ENCODE measurements around the gene PRADC1. TPM values are rescaled to one million over a fixed set of nuclear protein-coding genes. Genes with fewer than 3 reads are reported as not detected.

PRADC1 gene
- total RNA-seq (16.1 TPM), polyA plus RNA-seq (ENCODE audit: insufficient read depth, low read depth, low replicate concordance) (57.7 TPM)
- long read RNA-seq, donor 1, transcript PRADC1-201 (5 exons, 1,083 nt): major isoform, 12 of 12 reads
- long read RNA-seq, donor 1, partial matches to known transcripts: 0 of 12 reads
- long read RNA-seq, donor 1, other reads (novel, unspliced or antisense): 0 of 12 reads
- long read RNA-seq, donor 2, transcript PRADC1-201 (5 exons, 1,083 nt): major isoform, 7 of 9 reads
- long read RNA-seq, donor 2, partial matches to known transcripts: 0 of 9 reads
- long read RNA-seq, donor 2, other reads (novel, unspliced or antisense): 0 of 9 reads
- long read RNA-seq, donor 3, transcript PRADC1-201 (5 exons, 1,083 nt): major isoform, 6 of 11 reads
- long read RNA-seq, donor 3, partial matches to known transcripts: 5 of 11 reads
- long read RNA-seq, donor 3, other reads (novel, unspliced or antisense): 0 of 11 reads
- long read RNA-seq, donor 4, transcript PRADC1-201 (5 exons, 1,083 nt): major isoform, 14 of 21 reads
- long read RNA-seq, donor 4, partial matches to known transcripts: 7 of 21 reads
- long read RNA-seq, donor 4, other reads (novel, unspliced or antisense): 0 of 21 reads
- long read RNA-seq, donor 5, partial matches to known transcripts: 0 of 1 reads
- long read RNA-seq, donor 5, other reads (novel, unspliced or antisense): 0 of 1 reads
- long read RNA-seq, donor 6, transcript PRADC1-201 (5 exons, 1,083 nt): major isoform, 14 of 23 reads
- long read RNA-seq, donor 6, partial matches to known transcripts: 6 of 23 reads
- long read RNA-seq, donor 6, other reads (novel, unspliced or antisense): 0 of 23 reads
- long read RNA-seq, donor 7, transcript PRADC1-201 (5 exons, 1,083 nt): major isoform, 16 of 21 reads
- long read RNA-seq, donor 7, partial matches to known transcripts: 4 of 21 reads
- long read RNA-seq, donor 7, other reads (novel, unspliced or antisense): 1 of 21 reads
- long read RNA-seq, donor 8, transcript PRADC1-201 (5 exons, 1,083 nt): major isoform, 11 of 11 reads
- long read RNA-seq, donor 8, partial matches to known transcripts: 0 of 11 reads
- long read RNA-seq, donor 8, other reads (novel, unspliced or antisense): 0 of 11 reads
- long read RNA-seq, donor 9, transcript PRADC1-201 (5 exons, 1,083 nt): major isoform, 5 of 15 reads
- long read RNA-seq, donor 9, partial matches to known transcripts: 10 of 15 reads
- long read RNA-seq, donor 9, other reads (novel, unspliced or antisense): 0 of 15 reads
- long read RNA-seq, donor 10, transcript PRADC1-201 (5 exons, 1,083 nt): major isoform, 7 of 14 reads
- long read RNA-seq, donor 10, partial matches to known transcripts: 7 of 14 reads
- long read RNA-seq, donor 10, other reads (novel, unspliced or antisense): 0 of 14 reads

GRCh38 chr2:73233154-73233931 lies at the start of gene PRADC1:
PRADC1 (minus strand) TSS chr2:73233239; CDS start chr2:73233160, 79 bp downstream.
- no peak for TF ChIP-seq CTCF (IDR thresholded peaks at IDR 0.05; ENCODE audit: borderline replicate concordance, extremely low read depth, insufficient read depth)
- Histone ChIP-seq H3K27ac (ENCODE audit: low read depth in 2 of 2, low read length in 2 of 2) (peak within 1 kb of the TSS; percentile 89 to 90), H3K4me1 (ENCODE audit: control insufficient read depth in 2 of 3, insufficient read depth in 2 of 3, low read depth in 1 of 3, low read length in 3 of 3) (peaks cover 6 to 20% (median 11%) of the 10 kb centered on the region in 3 donors), H3K36me3 (ENCODE audit: control insufficient read depth in 2 of 3, insufficient read depth in 3 of 3, low read length in 3 of 3) (peaks cover 0 to 12% (median 0%) of the 10 kb centered on the region in 3 donors), H3K9ac (ENCODE audit: low read length in 3 of 3) (peak within 1 kb of the TSS; percentile 85 to 96 (median 87)), H3K4me3 (ENCODE audit: low read length in 3 of 3) (peak within 1 kb of the TSS; percentile 93 to 98 (median 98)), H3K9me3 (ENCODE audit: control insufficient read depth in 2 of 3, insufficient read depth in 1 of 3, low read length in 3 of 3) (no peaks in the 10 kb centered on the region), H3K27me3 (ENCODE audit: control insufficient read depth, insufficient read depth, low read length) (no peaks in the 10 kb centered on the region)
- peak; percentile 99 to 100 (median 100) for DNase-seq
- intact Hi-C loops (cut with DNase I): no loop called here
- FAIRE-seq: peak; percentile 96

GRCh38 chr2:73281244-73281643 lies 48.2 kb upstream of the PRADC1 start:
- FAIRE-seq: no peak
- DNase-seq: no peak
- H3K27me3 ChIP-seq (ENCODE audit: control insufficient read depth, insufficient read depth, low read length): peaks cover 7% of the 10 kb centered on the region

More at GRCh38 chr2:73281244-73281643, 48.2 kb upstream of the PRADC1 start:
- Histone ChIP-seq H3K36me3 (ENCODE audit: control insufficient read depth in 2 of 3, insufficient read depth in 3 of 3, low read length in 3 of 3) (no peaks in the 10 kb centered on the region), H3K4me3 (ENCODE audit: low read length in 3 of 3) (no peak overlapping the region), H3K9ac (ENCODE audit: low read length in 3 of 3) (no peak overlapping the region), H3K4me1 (ENCODE audit: control insufficient read depth in 2 of 3, insufficient read depth in 2 of 3, low read depth in 1 of 3, low read length in 3 of 3) (peaks cover 0 to 8% (median 0%) of the 10 kb centered on the region in 3 donors), H3K9me3 (ENCODE audit: control insufficient read depth in 2 of 3, insufficient read depth in 1 of 3, low read length in 3 of 3) (no peaks in the 10 kb centered on the region), H3K27ac (ENCODE audit: low read depth in 2 of 2, low read length in 2 of 2) (no peak overlapping the region)
- intact Hi-C loops (cut with DNase I): no loop called here
- TF ChIP-seq CTCF (IDR thresholded peaks at IDR 0.05; ENCODE audit: borderline replicate concordance, extremely low read depth, insufficient read depth): no peak
